Measurements from ENCODE around the gene RABGAP1L.

DNA sequence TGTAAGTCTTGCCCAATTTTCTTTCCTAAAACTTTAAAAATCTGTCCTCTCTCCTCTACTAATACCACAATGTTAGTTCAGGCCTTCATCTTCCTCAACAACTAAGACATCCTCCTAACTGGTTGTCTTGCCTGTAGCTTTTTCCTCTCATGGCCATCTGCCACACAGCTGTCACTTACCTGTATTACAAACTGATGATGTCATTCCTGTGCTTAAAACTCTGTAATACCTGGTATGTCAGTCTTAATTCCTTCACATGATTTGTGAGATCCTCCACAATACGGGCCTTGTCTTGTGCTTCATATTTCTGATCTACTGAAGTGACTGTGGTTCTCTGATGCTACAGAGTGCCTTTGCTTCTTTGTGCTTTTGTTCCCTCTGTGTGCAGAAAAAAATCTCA is 854.1 kb downstream of the RABGAP1L start:
- TF ChIP-seq POLR2AphosphoS5 (IDR thresholded peaks at IDR 0.05; ENCODE audit: borderline replicate concordance, low read depth, low read length) (no peak), EZH2 (IDR thresholded peaks at IDR 0.05) (no peak), FOXP2 (optimal IDR thresholded peaks at IDR 0.05; ENCODE audit: control extremely low read depth, extremely low read length, insufficient read depth) (no peak)
